ENCODE measurements around the gene ANO3. TPM values are rescaled to one million over a fixed set of nuclear protein-coding genes. Genes with fewer than 3 reads are reported as not detected.

Gene ANO3
- total and polyA plus RNA-seq, 2 of the 8 experiments (the other 6 are each of a cell fraction or from before 2014, with no cell fraction given): not detected

DNA sequence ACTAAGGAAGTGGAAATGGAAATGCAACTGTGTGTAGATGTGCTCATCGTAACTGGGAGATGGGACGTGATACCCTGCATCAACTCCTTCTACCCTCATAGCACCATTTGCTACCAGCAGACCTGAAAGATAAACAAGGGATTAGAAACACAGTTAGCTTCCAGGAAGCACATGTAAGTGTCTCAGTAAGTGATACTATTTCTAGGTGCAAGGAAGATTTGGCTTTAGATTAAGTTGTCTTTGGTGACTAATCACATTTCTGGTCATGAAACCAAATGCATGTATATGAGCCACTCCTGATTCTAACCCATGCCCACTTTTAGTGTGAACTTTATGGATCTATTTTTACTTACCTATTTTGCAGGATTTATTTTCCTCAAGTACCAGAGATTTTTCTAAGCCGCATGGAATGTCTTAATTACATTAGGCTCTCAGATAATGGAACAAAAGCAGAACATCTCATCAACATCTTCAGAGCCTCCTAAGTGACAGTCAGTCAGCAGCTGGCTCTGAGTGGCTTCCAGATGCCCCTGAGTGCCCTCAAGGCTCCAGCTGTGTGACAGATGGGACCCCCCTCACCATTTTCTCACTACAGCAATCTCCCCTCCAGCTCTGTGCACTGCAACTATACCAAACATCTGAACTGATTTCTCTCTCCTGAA, 368.8 kb downstream of the ANO3 start (continued):
- TF ChIP-seq CEBPB (IDR thresholded peaks at IDR 0.05; ENCODE audit: low read depth, low read length): no peak
- TF ChIP-seq ASH2L (IDR thresholded peaks at IDR 0.05; ENCODE audit: low read length): no peak
- no peak for TF ChIP-seq SRF (IDR thresholded peaks at IDR 0.05; ENCODE audit: low read depth, low read length)
- TF ChIP-seq SP1 (IDR thresholded peaks at IDR 0.05; ENCODE audit: low read depth, low read length): no peak
- TF ChIP-seq GABPA (IDR thresholded peaks at IDR 0.05; ENCODE audit: borderline replicate concordance, insufficient read depth, low read length): no peak
- TF ChIP-seq, protein P1, sequence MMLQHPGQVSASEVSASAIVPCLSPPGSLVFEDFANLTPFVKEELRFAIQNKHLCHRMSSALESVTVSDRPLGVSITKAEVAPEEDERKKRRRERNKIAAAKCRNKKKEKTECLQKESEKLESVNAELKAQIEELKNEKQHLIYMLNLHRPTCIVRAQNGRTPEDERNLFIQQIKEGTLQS (IDR thresholded peaks at IDR 0.05; ENCODE audit: insufficient read depth, low read depth, low read length): no peak
- no peak for TF ChIP-seq NRF1 (IDR thresholded peaks at IDR 0.05; ENCODE audit: low read depth, low read length)
